ENCODE data around the gene TNRC6A. TPM values are rescaled to one million over a fixed set of nuclear protein-coding genes. Genes with fewer than 3 reads are reported as not detected.

The TNRC6A gene
- total and polyA plus RNA-seq, 10 of the 15 experiments (the other 5 are each of a cell fraction or from before 2014, with no cell fraction given) = 4.6 to 41.3 (median 29.7) TPM

DNA sequence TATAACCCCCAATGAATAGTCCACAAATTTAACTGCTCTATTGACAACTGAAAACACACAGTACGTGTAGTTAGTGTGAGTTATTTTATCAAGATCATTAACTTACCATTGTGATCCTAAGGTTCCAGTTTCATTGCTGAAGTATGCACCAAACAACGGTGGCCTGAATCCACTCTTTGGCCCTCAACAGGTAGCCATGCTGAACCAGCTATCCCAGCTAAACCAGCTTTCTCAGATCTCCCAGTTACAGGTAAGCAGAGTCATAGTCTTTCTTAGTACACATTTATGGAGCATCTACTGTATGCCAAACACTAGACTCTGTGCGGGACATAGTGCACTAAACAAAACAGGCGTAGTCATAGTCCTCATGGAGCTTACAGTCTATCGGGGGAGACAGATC, 76.0 kb downstream of the TNRC6A start:
- SMC1A ChIA-PET (ENCODE audit: uncharacterized antibody, unreplicated experiment) = no interaction called here
- H3K9ac ChIP-seq (ENCODE audit: control insufficient read depth, insufficient read depth, low read length) = no peak overlapping the region
- FAIRE-seq (no peak), DNase-seq (ENCODE audit: low read depth, low spot score) (no peak), ATAC-seq (no peak)
- no peak overlapping the region for H3K4me2 ChIP-seq (ENCODE audit: control insufficient read depth, insufficient read depth)
- H3K4me3 ChIP-seq = no peak overlapping the region
- peaks cover 18 to 35% of the 10 kb centered on the region in 2 experiments for H3K36me3 ChIP-seq (ENCODE audit: control insufficient read depth in 2 of 2, insufficient read depth in 2 of 2, low read length in 1 of 2)
- no peaks in the 10 kb centered on the region for H3K4me1 ChIP-seq (ENCODE audit: control insufficient read depth, insufficient read depth, low read length)
- RAD21 ChIA-PET (ENCODE audit: unreplicated experiment) = no interaction called here
- no peaks in the 10 kb centered on the region for H4K20me1 ChIP-seq (ENCODE audit: control insufficient read depth, insufficient read depth)
- H3K79me2 ChIP-seq (ENCODE audit: control insufficient read depth, insufficient read depth, low read length) = no peaks in the 10 kb centered on the region
- CTCF ChIA-PET = no interaction called here
- no peak overlapping the region for H3K27ac ChIP-seq (ENCODE audit: control insufficient read depth, insufficient read depth)
- in situ Hi-C loops (cut with MboI) = no loop called here
- 98% methylated on average over 5 of the region's 5 CpGs for WGBS (ENCODE audit: insufficient coverage, insufficient replicate concordance, low lambda C conversion rate, missing lambda C conversion rate)
- no peaks in the 10 kb centered on the region for H3K9me3 ChIP-seq (replicated peaks; ENCODE audit: control insufficient read depth, insufficient read depth, low read length)
- H3K27me3 ChIP-seq (replicated peaks in 1 of 2; ENCODE audit: control insufficient read depth in 2 of 2, insufficient read depth in 2 of 2, low read length in 1 of 2) = no peaks in the 10 kb centered on the region
- H2AFZ ChIP-seq (ENCODE audit: control insufficient read depth, low read depth, low read length) = no peak overlapping the region
- no TSS peak for BruUV-seq (replicated peaks)
- POLR2A ChIA-PET = no interaction called here
- intact Hi-C loops (cut with micrococcal nuclease; ENCODE audit: unreplicated experiment) = no loop called here
- TF ChIP-seq NR2C1 (IDR thresholded peaks at IDR 0.05) = no peak
- no peak for TF ChIP-seq SUPT20H (IDR thresholded peaks at IDR 0.05; ENCODE audit: borderline replicate concordance, control insufficient read depth, low read depth, low read length)
- no peak for TF ChIP-seq SMAD1 (IDR thresholded peaks at IDR 0.05; ENCODE audit: low read depth, partially characterized antibody)
- no peak for TF ChIP-seq KLF5 (IDR thresholded peaks at IDR 0.05; ENCODE audit: partially characterized antibody)
- TF ChIP-seq, protein P1, sequence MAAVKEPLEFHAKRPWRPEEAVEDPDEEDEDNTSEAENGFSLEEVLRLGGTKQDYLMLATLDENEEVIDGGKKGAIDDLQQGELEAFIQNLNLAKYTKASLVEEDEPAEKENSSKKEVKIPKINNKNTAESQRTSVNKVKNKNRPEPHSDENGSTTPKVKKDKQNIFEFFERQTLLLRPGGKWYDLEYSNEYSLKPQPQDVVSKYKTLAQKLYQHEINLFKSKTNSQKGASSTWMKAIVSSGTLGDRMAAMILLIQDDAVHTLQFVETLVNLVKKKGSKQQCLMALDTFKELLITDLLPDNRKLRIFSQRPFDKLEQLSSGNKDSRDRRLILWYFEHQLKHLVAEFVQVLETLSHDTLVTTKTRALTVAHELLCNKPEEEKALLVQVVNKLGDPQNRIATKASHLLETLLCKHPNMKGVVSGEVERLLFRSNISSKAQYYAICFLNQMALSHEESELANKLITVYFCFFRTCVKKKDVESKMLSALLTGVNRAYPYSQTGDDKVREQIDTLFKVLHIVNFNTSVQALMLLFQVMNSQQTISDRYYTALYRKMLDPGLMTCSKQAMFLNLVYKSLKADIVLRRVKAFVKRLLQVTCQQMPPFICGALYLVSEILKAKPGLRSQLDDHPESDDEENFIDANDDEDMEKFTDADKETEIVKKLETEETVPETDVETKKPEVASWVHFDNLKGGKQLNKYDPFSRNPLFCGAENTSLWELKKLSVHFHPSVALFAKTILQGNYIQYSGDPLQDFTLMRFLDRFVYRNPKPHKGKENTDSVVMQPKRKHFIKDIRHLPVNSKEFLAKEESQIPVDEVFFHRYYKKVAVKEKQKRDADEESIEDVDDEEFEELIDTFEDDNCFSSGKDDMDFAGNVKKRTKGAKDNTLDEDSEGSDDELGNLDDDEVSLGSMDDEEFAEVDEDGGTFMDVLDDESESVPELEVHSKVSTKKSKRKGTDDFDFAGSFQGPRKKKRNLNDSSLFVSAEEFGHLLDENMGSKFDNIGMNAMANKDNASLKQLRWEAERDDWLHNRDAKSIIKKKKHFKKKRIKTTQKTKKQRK (IDR thresholded peaks at IDR 0.05; ENCODE audit: low read depth, low read length) = no peak
- TF ChIP-seq, protein P2, sequence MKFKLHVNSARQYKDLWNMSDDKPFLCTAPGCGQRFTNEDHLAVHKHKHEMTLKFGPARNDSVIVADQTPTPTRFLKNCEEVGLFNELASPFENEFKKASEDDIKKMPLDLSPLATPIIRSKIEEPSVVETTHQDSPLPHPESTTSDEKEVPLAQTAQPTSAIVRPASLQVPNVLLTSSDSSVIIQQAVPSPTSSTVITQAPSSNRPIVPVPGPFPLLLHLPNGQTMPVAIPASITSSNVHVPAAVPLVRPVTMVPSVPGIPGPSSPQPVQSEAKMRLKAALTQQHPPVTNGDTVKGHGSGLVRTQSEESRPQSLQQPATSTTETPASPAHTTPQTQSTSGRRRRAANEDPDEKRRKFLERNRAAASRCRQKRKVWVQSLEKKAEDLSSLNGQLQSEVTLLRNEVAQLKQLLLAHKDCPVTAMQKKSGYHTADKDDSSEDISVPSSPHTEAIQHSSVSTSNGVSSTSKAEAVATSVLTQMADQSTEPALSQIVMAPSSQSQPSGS (IDR thresholded peaks at IDR 0.05; ENCODE audit: low read length) = no peak
- TF ChIP-seq SREBF1 (IDR thresholded peaks at IDR 0.05; ENCODE audit: low read length) = no peak
- TF ChIP-seq FOXM1 (IDR thresholded peaks at IDR 0.05; ENCODE audit: low read depth, low read length) = no peak
- no peak for TF ChIP-seq STAT3 (IDR thresholded peaks at IDR 0.05; ENCODE audit: low read depth, low read length)
- no peak for TF ChIP-seq TCF3 (IDR thresholded peaks at IDR 0.05; ENCODE audit: borderline replicate concordance, insufficient read depth, low read depth, low read length)
- TF ChIP-seq MTA3 (IDR thresholded peaks at IDR 0.05; ENCODE audit: borderline replicate concordance, low read length) = no peak
- TF ChIP-seq SIN3A (IDR thresholded peaks at IDR 0.05; ENCODE audit: low read depth, low read length) = no peak
- no peak for TF ChIP-seq RCOR1 (conservative IDR thresholded peaks at IDR 0.05; ENCODE audit: low read depth, low read length)
- no peak for TF ChIP-seq BCL11A (IDR thresholded peaks at IDR 0.05; ENCODE audit: low read depth, low read length)
- TF ChIP-seq MYB (IDR thresholded peaks at IDR 0.05; ENCODE audit: borderline replicate concordance, low read depth, low read length) = no peak
- TF ChIP-seq MLLT1 (IDR thresholded peaks at IDR 0.05) = no peak
- TF ChIP-seq TAF1 (IDR thresholded peaks at IDR 0.05; ENCODE audit: borderline replicate concordance, low read depth, low read length) = no peak
- no peak for TF ChIP-seq KAT2A (conservative IDR thresholded peaks at IDR 0.05; ENCODE audit: control insufficient read depth, low read depth, low read length)
